HG03066 (cell line): ENCODE measurements around the gene MAGEA9B.
"Not testable (repeated sequence)": the region's sequence is repeated elsewhere in the genome, so short reads cannot be mapped to it uniquely, and the experiment has no call there.

Source experiments
- ATAC-seq: cut with Tn5 transposase; IDR thresholded peaks from one replicate; pipeline ENCODE4 v1.9.1; 2021; ENCODE audit warnings: low read depth; ENCODE audit not compliant: unreplicated experiment

The MAGEA9B gene

DNA sequence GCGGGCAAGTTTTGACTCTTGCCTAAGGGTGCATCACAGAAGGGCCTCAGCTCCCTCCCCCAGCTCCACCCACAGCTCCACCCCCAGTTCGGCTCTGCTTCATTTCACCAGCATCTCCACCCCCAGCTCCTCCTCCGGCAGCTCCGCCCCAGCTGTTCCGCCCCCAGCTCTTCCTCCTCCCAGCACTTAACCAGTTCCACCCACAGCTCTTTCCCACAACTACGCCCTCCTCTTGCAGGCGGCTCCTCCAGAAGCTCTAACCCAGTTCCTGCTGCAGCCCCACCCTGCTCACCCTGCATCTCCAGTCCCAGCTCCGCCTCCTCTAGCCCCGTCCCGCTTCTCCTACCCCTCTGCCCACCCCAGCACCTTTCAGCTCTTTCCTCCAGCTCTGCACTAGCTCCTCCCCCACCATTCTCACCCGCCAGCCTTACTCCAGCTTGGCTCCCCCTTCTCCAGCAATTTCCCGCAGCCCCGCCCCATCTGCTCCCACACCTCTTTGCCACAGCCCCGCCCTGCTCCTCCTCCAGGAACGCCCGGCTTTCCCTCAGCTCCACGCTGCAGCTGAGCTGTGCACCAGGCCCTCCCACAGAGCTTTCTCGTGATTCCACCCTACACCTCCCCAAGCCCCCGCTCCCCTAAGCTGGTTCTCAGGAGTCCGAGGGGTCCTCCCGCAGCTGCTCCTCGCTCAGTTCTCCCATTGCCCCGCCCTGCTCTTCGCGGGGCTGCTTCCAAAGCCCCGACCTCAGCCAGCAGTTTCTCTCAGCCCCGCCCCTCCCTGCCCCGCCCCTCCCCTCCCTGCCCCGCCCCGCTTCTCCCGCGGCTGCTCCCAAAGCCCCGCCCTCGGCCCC is 47.8 kb downstream of the MAGEA9B start:
- peak; percentile 38 for ATAC-seq

DNA sequence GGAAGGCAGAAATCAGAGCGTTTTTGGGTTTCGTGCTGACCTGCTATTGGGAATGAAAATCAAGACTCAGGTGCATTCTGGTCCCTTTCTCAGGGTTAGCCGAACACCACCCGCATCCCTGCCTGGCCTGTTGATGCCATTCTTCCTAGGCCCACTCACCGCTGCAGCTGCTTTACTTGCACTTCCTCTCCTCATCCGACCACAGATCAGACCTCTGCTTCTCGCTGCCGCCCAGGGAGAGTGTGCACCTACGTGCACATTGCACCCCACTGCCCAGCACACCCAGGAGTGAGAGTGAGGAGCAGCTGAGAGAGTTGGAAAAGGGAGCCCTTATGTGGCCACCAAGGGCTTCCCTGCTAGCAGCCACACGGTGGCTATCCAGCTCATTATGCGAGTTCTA is 49.8 kb downstream of the MAGEA9B start:
- ATAC-seq: not testable (repeated sequence)

DNA sequence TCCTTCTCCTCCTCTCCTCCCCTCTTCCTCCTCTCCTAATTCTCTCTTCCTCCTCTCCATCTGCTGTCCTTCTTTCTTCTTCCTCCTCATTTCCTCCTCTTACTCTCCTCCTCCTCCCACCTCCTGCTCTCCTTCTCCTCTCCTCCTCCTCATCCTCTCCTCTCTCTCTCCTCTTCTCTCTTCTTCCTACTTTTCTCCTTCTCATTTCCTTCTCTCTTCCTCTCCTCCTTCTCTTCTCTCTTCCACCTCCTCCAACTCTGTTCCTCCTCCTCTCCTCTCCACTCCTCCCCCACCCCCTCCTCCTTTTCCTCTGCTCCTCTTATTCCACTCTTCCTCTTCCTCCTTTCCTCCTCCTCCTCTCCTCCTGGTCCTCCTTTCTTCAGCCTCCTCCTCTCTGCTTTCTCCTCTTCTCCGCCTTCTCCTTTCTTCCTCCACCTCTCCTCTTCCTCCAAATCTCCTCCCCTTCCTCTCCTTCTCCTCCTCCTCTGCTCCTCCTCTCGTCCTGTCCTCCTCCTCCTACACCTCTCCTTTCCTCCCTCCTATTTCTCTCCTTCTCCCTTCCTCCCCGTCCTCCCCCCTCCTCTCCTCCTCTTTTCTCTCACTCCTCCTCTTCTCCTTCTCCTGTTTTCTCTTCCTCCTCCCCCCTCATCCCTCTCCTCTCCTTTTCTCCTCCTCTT is 52.2 kb downstream of the MAGEA9B start:
- ATAC-seq: not testable (repeated sequence)

DNA sequence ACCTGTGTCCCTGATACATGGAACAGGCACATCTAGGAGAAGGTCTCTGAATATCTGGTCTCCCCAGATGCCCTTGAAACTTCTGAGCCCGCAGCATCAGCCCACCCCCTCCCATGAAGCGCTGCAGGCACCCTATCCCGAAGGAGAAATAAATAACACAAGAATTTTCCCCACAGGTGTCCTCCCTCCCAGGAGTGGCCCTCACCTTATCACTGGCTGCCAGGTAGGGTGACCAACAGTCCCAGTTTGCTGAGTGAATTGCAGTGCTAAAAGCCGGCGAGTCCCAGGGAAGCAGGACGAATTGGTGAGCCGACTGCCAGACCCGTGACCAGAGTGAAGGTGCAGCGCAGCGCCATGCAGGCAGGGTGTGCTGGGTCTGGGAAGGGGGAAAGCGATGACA is 53.3 kb downstream of the MAGEA9B start:
- ATAC-seq: not testable (repeated sequence)

DNA sequence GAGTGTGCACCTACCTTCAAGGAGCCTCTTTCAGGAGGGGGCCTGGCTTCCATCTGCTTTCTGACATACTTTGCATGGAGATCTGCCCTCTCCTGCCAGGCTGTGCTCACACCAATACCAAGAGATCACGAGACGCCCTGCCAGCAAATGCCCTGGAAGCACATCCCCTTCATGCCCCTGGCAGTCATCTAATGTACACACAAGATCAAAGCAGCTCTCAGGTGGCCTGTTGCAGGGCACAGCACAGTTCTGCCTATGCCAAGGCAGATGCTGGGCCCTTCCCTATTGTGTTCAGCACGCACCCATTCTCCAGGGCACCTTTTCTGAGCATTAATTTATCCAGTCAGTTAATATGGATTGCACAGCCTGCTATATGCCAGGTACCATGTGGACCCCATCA is 54.4 kb downstream of the MAGEA9B start:
- not testable (repeated sequence) for ATAC-seq
